Panc1 (cell line): ENCODE measurements around the gene SLU7.

Experiments
- POLR2AphosphoS5 ChIP-seq: IDR thresholded peaks from 2 replicates; pipeline ENCODE4 v1.6.1; 2012; ENCODE audit warnings: mild to moderate bottlenecking, low read depth, low read length, moderate library complexity
- SIN3A ChIP-seq: IDR thresholded peaks from 2 replicates; pipeline ENCODE4 v1.6.1; 2012; ENCODE audit warnings: low read depth, mild to moderate bottlenecking, low read length, moderate library complexity, borderline replicate concordance; ENCODE audit not compliant: insufficient read depth
- TCF7L2 ChIP-seq: IDR thresholded peaks from 2 replicates; pipeline ENCODE4 v1.6.1; 2011; ENCODE audit warnings: mild to moderate bottlenecking, low read depth, low read length, inconsistent platforms
- TF ChIP-seq, protein P1 (sequence below): fragments of 450-650 bp; IDR thresholded peaks from 2 replicates; pipeline ENCODE4 v1.5.1; 2017; ENCODE audit warnings: mild to moderate bottlenecking
- TF ChIP-seq, protein P2 (sequence below), 2 experiments: IDR thresholded peaks; 2 replicates each; pipeline ENCODE4 v1.6.1; 2011 to 2012; ENCODE audit warnings: low read depth in 2 of 2, control low read depth in 1 of 2, low read length in 1 of 2, mild to moderate bottlenecking in 1 of 2, moderate library complexity in 1 of 2; ENCODE audit not compliant: insufficient read depth in 1 of 2

DNA sequence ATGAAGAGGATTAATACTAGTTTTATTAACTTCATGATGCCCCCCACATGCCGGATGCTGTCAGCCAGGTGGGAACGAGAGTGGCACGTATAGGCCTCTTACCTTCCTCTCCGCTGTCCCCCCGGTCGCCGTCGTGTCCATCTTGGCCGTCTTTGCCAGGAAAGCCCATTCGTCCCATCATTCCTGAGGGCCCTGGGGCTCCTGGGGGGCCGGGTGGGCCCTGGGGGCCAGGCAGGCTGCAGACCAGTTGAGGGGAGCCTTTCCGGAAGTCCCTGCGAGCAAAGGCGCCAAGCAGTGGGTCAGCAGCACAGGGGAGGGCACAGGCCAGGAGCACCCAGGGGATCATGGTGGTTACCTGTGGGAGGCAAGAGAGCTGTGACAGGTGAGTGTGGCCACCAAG lies 64.2 kb downstream of the SLU7 start:
- TF ChIP-seq, protein P1, sequence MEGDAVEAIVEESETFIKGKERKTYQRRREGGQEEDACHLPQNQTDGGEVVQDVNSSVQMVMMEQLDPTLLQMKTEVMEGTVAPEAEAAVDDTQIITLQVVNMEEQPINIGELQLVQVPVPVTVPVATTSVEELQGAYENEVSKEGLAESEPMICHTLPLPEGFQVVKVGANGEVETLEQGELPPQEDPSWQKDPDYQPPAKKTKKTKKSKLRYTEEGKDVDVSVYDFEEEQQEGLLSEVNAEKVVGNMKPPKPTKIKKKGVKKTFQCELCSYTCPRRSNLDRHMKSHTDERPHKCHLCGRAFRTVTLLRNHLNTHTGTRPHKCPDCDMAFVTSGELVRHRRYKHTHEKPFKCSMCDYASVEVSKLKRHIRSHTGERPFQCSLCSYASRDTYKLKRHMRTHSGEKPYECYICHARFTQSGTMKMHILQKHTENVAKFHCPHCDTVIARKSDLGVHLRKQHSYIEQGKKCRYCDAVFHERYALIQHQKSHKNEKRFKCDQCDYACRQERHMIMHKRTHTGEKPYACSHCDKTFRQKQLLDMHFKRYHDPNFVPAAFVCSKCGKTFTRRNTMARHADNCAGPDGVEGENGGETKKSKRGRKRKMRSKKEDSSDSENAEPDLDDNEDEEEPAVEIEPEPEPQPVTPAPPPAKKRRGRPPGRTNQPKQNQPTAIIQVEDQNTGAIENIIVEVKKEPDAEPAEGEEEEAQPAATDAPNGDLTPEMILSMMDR: no peak
- TF ChIP-seq POLR2AphosphoS5: no peak
- TF ChIP-seq, protein P2, sequence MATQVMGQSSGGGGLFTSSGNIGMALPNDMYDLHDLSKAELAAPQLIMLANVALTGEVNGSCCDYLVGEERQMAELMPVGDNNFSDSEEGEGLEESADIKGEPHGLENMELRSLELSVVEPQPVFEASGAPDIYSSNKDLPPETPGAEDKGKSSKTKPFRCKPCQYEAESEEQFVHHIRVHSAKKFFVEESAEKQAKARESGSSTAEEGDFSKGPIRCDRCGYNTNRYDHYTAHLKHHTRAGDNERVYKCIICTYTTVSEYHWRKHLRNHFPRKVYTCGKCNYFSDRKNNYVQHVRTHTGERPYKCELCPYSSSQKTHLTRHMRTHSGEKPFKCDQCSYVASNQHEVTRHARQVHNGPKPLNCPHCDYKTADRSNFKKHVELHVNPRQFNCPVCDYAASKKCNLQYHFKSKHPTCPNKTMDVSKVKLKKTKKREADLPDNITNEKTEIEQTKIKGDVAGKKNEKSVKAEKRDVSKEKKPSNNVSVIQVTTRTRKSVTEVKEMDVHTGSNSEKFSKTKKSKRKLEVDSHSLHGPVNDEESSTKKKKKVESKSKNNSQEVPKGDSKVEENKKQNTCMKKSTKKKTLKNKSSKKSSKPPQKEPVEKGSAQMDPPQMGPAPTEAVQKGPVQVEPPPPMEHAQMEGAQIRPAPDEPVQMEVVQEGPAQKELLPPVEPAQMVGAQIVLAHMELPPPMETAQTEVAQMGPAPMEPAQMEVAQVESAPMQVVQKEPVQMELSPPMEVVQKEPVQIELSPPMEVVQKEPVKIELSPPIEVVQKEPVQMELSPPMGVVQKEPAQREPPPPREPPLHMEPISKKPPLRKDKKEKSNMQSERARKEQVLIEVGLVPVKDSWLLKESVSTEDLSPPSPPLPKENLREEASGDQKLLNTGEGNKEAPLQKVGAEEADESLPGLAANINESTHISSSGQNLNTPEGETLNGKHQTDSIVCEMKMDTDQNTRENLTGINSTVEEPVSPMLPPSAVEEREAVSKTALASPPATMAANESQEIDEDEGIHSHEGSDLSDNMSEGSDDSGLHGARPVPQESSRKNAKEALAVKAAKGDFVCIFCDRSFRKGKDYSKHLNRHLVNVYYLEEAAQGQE (IDR thresholded peaks at IDR 0.05; ENCODE audit: insufficient read depth in 1 of 2, low read depth in 2 of 2, low read length in 1 of 2): no peak
- TF ChIP-seq TCF7L2: no peak
- no peak for TF ChIP-seq SIN3A
